ENCODE results near the gene L3MBTL1. TPM values are rescaled to one million over a fixed set of nuclear protein-coding genes. Genes with fewer than 3 reads are reported as not detected.

Gene L3MBTL1
- total and polyA plus RNA-seq, 2 donors (not counting 3 experiments of a cell fraction or from before 2014, with no cell fraction given) = 5.2 to 8.2 TPM

DNA sequence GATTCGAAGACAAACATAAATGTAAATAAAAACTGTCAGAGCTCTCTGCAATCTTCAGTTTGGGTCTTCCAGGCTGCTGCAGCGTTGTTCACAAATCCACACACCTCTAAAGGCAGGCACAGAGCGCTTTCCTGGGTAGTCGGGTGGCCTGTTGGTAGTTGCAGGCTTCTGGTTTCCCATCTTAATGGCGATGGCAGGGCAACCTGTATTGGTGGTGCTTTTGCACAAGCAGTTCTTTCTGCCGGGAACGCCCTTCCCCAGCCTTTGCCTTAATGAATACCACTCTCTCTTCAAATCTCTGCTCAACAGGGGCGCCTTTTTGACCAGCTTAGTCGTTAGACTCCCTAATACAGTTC lies 82.5 kb downstream of the L3MBTL1 start:
- H3K4me1 ChIP-seq (ENCODE audit: control insufficient read depth, extremely low read depth, insufficient read depth, low read length) = peaks cover 9% of the 10 kb centered on the region
- DNase-seq (ENCODE audit: low read depth, low spot score) (no peak), FAIRE-seq (peak; percentile 61)
- H3K9ac ChIP-seq (replicated peaks; ENCODE audit: extremely low read depth, insufficient read depth, low read length) = peak overlapping the region; percentile 23
- H2AFZ ChIP-seq (ENCODE audit: low read depth, low read length) = peak overlapping the region; percentile 95
- intact Hi-C loops (cut with micrococcal nuclease) = loop anchor here (2.0 to 5.0 kb wide), 4 partner anchors 51 to 133 kb away; partner anchors contain the start of genes MYBL2 and SRSF6
- H3K4me3 ChIP-seq (replicated peaks in 1 of 3; ENCODE audit: insufficient read depth in 1 of 3, low read depth in 1 of 3, low read length in 3 of 3) = peak overlapping the region; percentile 36 to 100 (median 80)
- H3K36me3 ChIP-seq (ENCODE audit: control insufficient read depth in 2 of 2, extremely low read depth in 1 of 2, insufficient read depth in 2 of 2, low read length in 2 of 2) = no peaks in the 10 kb centered on the region
- TSS peak; percentile 37 for BruUV-seq (replicated peaks)
- H3K4me2 ChIP-seq (ENCODE audit: insufficient read depth, low read length) = peak overlapping the region; percentile 83
- H3K9me3 ChIP-seq (replicated peaks; ENCODE audit: control insufficient read depth, insufficient read depth, low read length) = no peaks in the 10 kb centered on the region
- TF ChIP-seq POLR2AphosphoS5 (IDR thresholded peaks at IDR 0.05; ENCODE audit: insufficient read depth, low read depth, low read length) = no peak
- TF ChIP-seq, protein P1, sequence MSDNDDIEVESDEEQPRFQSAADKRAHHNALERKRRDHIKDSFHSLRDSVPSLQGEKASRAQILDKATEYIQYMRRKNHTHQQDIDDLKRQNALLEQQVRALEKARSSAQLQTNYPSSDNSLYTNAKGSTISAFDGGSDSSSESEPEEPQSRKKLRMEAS (IDR thresholded peaks at IDR 0.05; ENCODE audit: insufficient read depth, insufficient read length) = no peak
- ChIA-PET CTCF (interaction anchor here (1.0 to 1.9 kb wide), 5 partner anchors 39 to 490 kb away, joined by 3 to 25 read pairs (median 6); no protein-coding TSS in a partner anchor), POLR2A (interaction anchor here (1.1 to 1.4 kb wide), 2 partner anchors 76 to 133 kb away, joined by 3 to 9 read pairs; no protein-coding TSS in a partner anchor)
- no peaks in the 10 kb centered on the region for H4K20me1 ChIP-seq (replicated peaks; ENCODE audit: control insufficient read depth, extremely low read depth, insufficient read depth, low read length)
- no peaks in the 10 kb centered on the region for H3K9me1 ChIP-seq (replicated peaks; ENCODE audit: control insufficient read depth, extremely low read depth, insufficient read depth, low read length)
- dilution Hi-C loops (cut with MboI; ENCODE audit: extremely low pct_ligation_motif_present, low sequenced_read_pairs) = no loop called here
- H3K27me3 ChIP-seq (ENCODE audit: control insufficient read depth in 2 of 2, insufficient read depth in 2 of 2, low read length in 2 of 2) = peaks cover 2% of the 10 kb centered on the region in 2 experiments
- peak overlapping the region; percentile 91 for H3K27ac ChIP-seq (ENCODE audit: insufficient read depth, low read depth, low read length)
- peaks cover 3% of the 10 kb centered on the region for H3K79me2 ChIP-seq (ENCODE audit: control insufficient read depth, insufficient read depth, low read length)

DNA sequence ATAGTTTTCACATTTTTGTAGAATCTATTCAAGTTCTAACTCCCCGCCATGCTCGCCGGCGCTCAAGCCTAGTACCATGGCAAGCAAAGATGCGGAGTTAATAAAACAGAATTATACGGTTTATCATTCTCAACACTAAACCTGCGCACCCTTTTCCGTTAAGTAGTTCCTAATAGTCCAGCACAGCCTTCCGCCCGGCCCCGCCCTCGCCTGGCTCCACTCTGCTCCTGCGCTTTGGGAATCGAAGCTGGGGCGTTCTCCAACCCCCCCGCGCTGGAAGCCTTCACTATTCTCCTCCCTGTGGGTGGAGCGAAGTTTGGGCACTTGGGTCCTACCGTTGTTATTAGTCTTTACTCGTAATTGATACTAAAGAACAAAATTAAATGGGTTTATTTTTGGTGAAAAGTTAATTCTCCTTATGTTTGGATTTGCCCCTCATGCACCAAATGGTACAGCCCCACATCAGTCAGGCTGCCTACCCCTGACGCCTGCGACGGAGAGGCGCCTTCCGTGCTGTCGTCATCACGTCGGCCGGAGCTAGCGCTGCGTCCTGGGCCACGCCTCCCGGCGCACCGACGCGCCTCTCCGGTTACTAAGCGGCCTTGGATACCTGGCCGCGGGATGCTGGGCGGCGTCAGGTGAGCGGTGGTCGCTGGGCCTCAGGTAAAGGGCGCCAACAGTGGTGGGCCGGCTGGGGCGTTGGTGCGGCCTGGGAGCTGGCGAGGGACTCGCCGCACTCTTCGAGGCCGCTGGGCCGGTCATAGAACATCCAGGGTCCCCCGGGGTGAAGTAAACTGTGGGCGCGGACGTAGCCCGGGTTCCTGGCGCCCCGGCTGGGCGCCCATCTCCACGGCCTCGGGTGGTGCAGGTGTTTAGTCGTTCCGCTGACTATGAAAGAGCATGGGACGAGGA lies 83.2 kb downstream of the L3MBTL1 start, which contains the start of gene IFT52:
TSS of gene IFT52 (plus strand) at position 546 of the 912 bp plus-strand sequence. CDS start 3,762 bp downstream, outside the sequence.
- H3K4me2 ChIP-seq (ENCODE audit: insufficient read depth, low read length) = peak within 1 kb of the TSS; percentile 94
- peaks cover 9% of the 10 kb centered on the region for H3K4me1 ChIP-seq (ENCODE audit: control insufficient read depth, extremely low read depth, insufficient read depth, low read length)
- H3K9me1 ChIP-seq (replicated peaks; ENCODE audit: control insufficient read depth, extremely low read depth, insufficient read depth, low read length) = no peaks in the 10 kb centered on the region
- DNase-seq (ENCODE audit: low read depth, low spot score) = peak; percentile 93
- no peaks in the 10 kb centered on the region for H3K9me3 ChIP-seq (replicated peaks; ENCODE audit: control insufficient read depth, insufficient read depth, low read length)
- TF ChIP-seq EZH2 (IDR thresholded peaks at IDR 0.05; ENCODE audit: borderline replicate concordance, low read depth, low read length, severe bottlenecking) = no peak
- TF ChIP-seq, protein P1 (IDR thresholded peaks at IDR 0.05; ENCODE audit: insufficient read depth, insufficient read length) = no peak
- peak; percentile 32 for TF ChIP-seq POLR2A (IDR thresholded peaks at IDR 0.05; ENCODE audit: low read depth, low read length)
- peak; percentile 42 for TF ChIP-seq POLR2AphosphoS5 (IDR thresholded peaks at IDR 0.05; ENCODE audit: insufficient read depth, low read depth, low read length)
- no peak for TF ChIP-seq GATA2 (IDR thresholded peaks at IDR 0.05; ENCODE audit: insufficient read depth, insufficient read length, low read depth, low read length)
- CTCF ChIA-PET = interaction anchor here (0.6 to 1.9 kb wide), 8 partner anchors 39 to 490 kb away, joined by 3 to 25 read pairs (median 4); no protein-coding TSS in a partner anchor
- TSS peak; percentile 83 for BruUV-seq (replicated peaks)
- peak within 1 kb of the TSS; percentile 95 for H2AFZ ChIP-seq (ENCODE audit: low read depth, low read length)
- H3K4me3 ChIP-seq (replicated peaks in 1 of 3; ENCODE audit: insufficient read depth in 1 of 3, low read depth in 1 of 3, low read length in 3 of 3) = peak within 1 kb of the TSS; percentile 64 to 100 (median 80)
- H3K27me3 ChIP-seq (ENCODE audit: control insufficient read depth in 2 of 2, insufficient read depth in 2 of 2, low read length in 2 of 2) = peaks cover 0 to 2% of the 10 kb centered on the region in 2 experiments
- dilution Hi-C loops (cut with MboI; ENCODE audit: extremely low pct_ligation_motif_present, low sequenced_read_pairs) (no loop called here), intact Hi-C loops (cut with micrococcal nuclease) (loop anchor here (2.0 to 5.0 kb wide), 4 partner anchors 52 to 133 kb away; partner anchors contain the start of genes MYBL2 and SRSF6)
- H4K20me1 ChIP-seq (replicated peaks; ENCODE audit: control insufficient read depth, extremely low read depth, insufficient read depth, low read length) = no peaks in the 10 kb centered on the region
- FAIRE-seq = peak; percentile 93
- peak within 1 kb of the TSS; percentile 91 for H3K27ac ChIP-seq (ENCODE audit: insufficient read depth, low read depth, low read length)
- H3K9ac ChIP-seq (replicated peaks; ENCODE audit: extremely low read depth, insufficient read depth, low read length) = peak within 1 kb of the TSS; percentile 76
- POLR2A ChIA-PET = interaction anchor here (0.6 to 1.4 kb wide), 4 partner anchors 20 to 134 kb away, joined by 3 to 9 read pairs (median 3); no protein-coding TSS in a partner anchor
- peaks cover 3% of the 10 kb centered on the region for H3K79me2 ChIP-seq (ENCODE audit: control insufficient read depth, insufficient read depth, low read length)
- no peaks in the 10 kb centered on the region for H3K36me3 ChIP-seq (ENCODE audit: control insufficient read depth in 2 of 2, extremely low read depth in 1 of 2, insufficient read depth in 2 of 2, low read length in 2 of 2)
